Left colon (tissue), 2 donors: ENCODE results near the gene SEC14L5. TPM values are rescaled to one million over a fixed set of nuclear protein-coding genes. Genes with fewer than 3 reads are reported as not detected.
A peak's percentile ranks its signal among the peaks of the same experiment; 100 is the strongest.

Experiments
- ATAC-seq: fragments of 200-7000 bp; cut with Tn5 transposase; one replicate; pipeline ENCODE4 v1.9.1; 2020; ENCODE audit warnings: mild to moderate bottlenecking, moderate library complexity
- DNase-seq, 2 donors: peaks; one replicate each; pipeline ENCODE4 v3.0.0-alpha.2; 2020
- intact Hi-C, 2 donors: fragments of 100-400 bp; cut with DNase I in 1 of 2; cut with micrococcal nuclease in 1 of 2; formaldehyde crosslinking; loops; one replicate each; pipeline versions ENCODE4 v1.11.2 to v1.14.0; 2022; cut with DNase I, micrococcal nuclease
- total RNA-seq, 2 donors: library from RNA; stranded (reverse); fragmentation: NEBNext Ultra II Directional; extraction: Animal tissue kit (Norgen Biotek cat#: 25700); gene quantifications; one replicate each; pipeline ENCODE4 v1.2.1, GENCODE V29; 2021
- donor health status: DM: no; HTN: no; CAD: no.
- donor health status: DM: yes; HTN: yes; CAD: no.

The SEC14L5 gene
- total RNA-seq, 2 donors from 2014 or later: 1.4 to 1.8 TPM

DNA sequence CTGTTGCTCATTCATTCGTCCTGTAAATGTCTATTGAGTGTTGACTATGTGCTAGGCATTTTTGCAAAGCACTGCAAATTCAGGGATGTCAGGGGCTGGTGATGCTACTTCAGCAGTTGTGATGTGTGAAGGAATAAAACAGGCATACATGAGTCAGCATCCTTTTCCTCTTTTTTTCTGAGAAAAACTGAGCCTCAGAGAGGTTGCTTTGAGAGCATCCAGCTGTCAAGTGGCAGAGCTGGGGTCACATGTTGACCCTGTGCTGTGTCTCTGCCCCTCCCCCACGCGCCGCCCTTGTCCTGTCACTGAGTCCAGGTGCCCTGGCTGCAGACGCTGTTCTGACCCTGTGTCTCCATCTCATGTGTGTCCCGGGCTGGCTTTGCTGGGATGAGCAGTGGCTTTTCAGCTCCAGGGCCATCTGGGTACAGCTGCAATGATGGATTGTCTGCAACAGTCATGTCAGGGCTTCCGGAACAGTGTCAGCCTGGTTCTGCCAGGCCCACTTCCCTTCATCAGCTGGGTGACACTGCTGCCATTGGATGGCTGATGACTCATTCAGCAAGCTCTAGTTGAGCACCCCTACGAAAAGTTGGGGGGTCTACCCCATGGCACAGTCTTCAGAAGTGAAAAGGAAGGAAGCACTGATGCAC lies 14.9 kb downstream of the SEC14L5 start:
- ATAC-seq (no peak), DNase-seq (no peak)
- intact Hi-C loops: no loop called here

DNA sequence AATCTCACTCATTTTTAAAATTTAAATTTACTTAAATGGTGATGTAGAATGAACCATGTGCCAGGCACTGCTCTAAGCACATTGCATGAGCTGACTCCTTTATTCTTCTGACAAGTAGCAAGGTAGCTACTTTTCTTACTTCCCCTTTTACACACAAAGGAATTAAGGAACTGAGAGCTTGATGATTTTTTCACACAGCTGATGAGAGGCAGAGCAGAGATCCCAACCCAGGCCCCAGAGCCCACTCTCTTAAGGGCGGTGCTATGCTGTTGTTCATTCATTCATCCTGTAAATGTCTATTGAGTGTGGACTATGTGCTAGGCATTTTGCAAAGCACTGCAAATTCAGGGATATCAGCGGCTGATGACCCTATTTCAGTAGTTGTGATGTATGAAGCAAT lies 17.9 kb downstream of the SEC14L5 start:
- ATAC-seq (peak; percentile 27), DNase-seq (no peak)
- intact Hi-C loops: no loop called here

DNA sequence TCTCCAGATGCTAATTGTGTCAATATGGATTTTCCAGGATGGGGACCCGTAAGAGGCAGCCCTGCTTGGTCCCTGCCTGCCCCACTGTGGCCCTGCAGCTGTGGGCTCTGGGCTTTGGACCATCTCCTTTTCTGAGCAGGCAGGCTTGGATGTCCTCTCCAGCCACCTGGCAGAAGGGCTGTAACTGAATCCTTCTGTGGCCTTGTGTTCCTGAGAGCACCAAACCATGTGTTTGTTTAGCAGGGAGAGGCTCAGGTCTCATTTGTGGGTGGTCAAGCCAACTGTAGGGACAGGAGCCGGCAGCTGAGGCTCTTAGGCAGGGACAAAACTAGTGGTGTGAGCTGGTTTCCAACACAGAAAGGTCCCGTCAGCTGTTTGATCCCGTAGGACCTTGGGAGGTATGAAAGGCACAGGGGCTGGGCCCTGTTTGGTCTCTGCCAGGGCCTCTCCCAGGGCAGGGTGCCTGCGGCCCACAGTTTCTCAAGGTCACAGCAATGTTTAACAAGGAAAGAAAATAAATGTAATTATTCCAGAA lies 18.5 kb downstream of the SEC14L5 start:
- intact Hi-C loops: no loop called here
- DNase-seq: peak; percentile 41 to 52
- peak; percentile 92 for ATAC-seq

DNA sequence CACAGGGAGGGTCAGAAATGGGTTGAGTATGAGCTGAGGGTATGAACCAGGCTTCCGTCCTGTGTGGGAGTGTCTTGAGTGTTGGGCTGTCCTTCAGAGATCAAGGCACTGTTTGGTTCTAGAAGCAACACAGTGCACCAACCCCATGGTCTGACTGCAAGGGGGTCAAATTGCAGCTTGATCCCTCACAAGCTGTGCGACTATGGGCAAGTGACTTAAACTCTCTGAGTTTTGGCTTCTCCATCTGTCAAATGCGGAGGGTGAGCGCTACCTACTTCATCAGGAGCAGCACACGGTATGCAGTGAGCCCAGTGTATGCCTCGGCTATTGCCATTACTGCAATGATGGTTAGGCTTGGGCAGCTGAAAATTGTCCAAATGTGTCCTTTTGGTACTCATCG lies 21.0 kb downstream of the SEC14L5 start:
- no peak for DNase-seq
- intact Hi-C loops: no loop called here
- no peak for ATAC-seq

DNA sequence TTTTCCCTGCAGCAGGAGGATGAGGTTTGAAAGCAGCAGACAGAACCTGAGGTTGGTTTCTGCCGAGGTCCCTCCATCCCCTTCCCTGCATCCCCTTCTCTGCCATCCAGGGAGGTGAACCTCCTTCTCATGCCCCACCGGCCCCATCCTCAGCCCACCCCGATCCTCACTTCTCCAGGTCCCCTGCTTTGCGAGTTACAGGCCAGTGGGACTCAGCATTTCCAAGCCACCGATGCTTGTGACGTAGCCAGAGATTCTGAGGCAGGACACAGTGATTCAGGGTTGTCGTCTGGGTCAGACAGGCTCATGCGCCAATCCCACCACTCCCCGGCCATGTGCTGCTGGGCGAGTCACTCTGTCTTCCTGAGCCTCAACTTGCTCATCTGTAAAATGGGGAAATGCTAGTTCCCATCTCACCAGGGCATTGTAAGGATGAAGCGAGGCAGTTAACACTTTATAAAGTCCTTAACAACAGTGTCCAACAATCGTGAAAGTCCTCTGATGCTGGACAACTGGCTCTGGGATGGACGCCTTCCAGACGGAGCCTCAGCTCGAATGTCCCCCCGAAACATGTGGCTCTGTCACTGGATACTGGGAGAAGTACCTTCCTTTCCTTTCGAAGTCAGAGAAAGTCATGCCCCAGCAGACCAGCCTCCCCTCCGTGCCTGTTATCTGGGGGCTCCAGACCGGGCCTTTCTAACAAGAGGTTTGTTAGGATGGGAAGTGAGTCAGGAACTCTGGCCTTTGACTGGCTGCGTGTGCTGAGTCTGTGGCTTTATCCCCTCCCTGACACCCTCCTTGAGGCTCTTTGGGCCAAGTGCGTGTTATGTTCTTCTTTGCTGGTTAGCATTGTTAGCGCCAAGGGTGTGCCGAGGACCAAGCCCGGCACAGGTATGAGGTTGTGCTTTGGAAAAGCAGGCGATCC lies 21.9 kb downstream of the SEC14L5 start:
- DNase-seq: no peak
- intact Hi-C loops: no loop called here

DNA sequence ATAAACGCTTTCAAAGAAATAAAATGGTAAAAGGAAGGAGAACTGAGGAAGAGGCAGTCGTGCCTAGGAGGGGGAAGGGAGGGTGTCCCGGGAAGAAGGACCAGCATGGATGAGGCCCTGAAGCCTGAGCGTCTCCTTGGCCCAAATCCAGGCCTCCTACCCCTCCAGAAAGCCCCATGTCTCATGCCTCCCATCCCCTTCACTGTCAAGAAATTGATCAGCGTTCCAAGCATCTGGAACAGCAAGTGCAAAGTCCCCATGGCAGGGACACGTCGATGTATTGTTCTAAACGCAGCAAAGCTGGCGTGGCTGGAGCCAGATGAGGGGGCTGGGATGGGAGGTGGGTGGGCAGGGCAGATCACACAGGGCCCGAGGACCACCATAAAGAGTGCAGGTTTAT lies 22.6 kb downstream of the SEC14L5 start:
- intact Hi-C loops: no loop called here
- ATAC-seq: no peak
- no peak for DNase-seq

More for the DNA sequence above, 21.9 kb downstream of the SEC14L5 start:
- ATAC-seq: no peak

DNA sequence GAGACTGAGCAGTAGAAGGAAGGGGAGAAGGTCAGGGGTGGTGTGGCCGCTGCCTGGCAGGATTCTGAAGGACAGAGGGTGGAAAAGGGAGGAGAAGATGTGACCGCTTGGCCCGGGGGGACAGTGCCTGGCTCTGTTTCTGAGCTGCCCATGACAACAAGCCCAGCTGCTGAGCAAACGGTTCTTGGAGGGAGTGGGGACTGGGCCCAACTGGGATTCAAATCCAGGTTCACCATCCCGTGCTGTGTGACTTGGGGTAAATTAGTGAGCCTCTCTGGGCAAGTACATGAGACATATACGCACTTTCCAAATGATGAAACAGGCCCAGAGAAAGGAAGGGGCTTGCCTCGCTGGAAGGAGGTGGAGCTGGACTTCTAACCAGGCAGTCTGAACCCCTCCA lies 23.3 kb downstream of the SEC14L5 start:
- ATAC-seq: no peak
- intact Hi-C loops: no loop called here
- DNase-seq: no peak

DNA sequence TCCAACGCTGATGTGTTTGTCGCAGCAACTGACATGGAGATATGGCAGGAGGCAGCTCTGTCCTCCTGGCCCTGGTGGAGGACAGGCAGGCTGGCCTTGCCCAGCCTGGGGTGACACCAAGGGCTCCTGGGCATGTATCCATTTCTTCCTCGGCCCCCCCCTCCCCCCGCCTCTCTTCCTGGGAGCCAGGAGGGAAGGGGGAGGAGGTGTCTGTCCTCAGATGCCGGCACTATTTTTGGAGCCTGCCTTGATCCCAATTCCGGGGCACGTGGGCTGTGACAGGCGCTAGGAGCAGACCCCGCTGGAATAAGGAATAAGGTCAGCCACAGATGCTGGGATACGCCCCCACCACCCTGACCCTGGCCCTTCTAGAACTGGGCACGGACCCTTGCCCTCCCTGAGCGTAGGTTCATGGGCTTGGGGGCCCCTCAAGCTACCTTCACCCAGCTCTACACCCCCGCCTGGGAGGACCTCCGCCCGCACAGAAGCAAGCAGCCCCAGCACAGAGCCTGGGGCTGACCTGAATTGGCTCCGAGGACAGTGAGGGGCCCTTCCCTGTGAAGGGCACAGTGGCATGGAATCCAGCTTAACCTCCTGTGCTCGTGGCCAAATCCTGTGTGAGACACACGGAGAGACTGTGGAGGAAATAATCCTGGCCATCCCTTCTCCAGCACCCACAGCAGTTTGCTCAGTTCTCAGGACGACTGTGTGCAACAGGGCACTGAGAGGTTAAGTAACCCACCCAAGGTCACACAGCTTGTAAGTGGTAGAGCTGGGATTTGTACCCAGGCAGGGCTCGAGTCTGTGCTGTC lies 24.1 kb downstream of the SEC14L5 start:
- intact Hi-C loops: no loop called here
- DNase-seq (no peak), ATAC-seq (no peak)

DNA sequence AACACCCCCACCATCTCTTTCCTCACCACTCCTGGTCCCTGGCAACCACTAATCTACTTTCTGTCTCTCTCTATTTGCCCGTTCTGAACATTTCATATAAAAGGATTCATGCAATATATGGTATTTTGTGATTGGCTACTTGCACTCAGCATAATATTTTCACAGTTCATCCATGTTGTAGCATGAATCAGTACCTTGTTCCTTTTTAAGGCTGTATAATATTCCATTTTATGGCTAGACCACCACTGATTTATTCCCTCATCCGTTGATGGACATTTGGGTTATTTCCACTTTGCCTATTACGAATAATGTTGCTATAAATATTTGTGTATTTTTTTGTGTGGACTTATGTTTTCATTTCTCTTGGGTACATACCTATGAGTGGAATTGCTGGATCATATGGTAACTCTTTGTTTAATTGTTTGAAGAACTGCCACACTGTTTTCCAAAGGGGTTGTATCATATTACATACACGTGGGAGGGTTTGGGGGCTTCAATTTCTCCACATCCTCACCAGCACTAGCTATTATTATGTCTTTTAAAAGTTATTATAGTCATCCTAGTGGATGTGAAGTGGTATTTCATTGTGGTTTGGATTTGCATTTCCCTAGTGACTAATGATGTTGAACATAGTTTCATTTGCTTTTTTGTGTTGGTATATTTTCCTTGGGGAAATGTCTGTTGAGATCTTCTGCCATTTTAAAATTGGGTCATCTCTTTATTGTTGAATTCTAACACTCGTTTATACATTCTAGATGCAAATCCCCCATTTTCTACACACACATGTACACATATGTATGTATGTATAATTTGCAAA lies 26.3 kb downstream of the SEC14L5 start:
- DNase-seq (no peak), ATAC-seq (no peak)
- intact Hi-C loops: no loop called here

DNA sequence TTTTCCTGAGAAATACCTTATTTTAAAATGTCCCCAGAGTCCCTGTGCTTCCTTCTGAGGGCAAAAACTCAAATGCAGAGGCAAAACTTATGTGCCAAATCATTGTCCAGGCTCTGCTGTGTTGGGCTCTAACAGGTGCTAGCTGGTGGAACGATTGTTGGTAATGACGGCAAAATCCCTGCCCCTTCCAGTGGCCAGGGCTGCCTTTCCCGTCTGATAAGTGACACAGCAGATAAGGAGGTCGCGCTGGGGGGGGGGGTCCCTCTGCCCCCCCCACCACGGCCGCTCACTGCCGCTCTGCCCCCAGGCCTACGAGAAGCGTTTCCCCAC lies 29.1 kb downstream of the SEC14L5 start:
- no peak for ATAC-seq
- intact Hi-C loops: no loop called here
- no peak for DNase-seq

DNA sequence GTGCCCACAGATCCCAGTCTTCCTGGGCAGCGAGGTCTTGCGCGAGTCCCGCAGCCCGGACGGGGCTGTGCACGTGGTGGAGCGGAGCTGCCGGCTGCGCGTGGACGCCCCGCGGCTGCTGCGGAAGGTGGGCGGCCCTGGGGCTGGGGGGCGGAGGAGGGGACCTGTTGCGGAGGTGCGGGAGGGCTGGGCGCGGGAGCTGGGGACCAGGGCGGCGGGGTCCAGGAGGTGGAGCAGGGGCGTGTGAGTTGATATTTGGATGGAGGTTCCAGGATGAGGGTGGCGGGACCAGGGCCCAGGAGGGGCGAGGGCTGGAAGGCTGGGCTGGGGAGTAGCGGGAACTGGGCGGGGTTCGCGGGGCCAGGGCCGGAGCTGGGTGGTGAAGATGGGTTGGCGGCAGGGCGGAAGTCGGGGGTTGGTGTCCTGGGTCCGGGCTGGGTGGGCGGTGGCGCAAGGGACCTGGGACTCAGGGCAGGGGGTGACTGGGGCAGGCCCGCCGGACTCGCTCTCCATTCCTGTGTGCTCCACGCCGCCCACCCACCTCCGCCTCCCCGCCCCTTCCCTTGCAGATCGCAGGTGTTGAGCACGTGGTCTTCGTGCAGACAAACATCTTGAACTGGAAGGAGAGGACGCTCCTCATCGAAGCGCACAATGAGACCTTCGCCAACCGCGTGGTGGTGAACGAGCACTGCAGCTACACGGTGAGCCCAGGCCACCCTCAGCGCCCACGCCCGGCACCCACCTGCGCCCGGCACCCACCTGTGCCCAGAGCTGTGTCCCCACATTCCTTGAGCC lies 29.6 kb downstream of the SEC14L5 start:
- ATAC-seq (peak; percentile 9), DNase-seq (no peak)
- intact Hi-C loops: no loop called here

DNA sequence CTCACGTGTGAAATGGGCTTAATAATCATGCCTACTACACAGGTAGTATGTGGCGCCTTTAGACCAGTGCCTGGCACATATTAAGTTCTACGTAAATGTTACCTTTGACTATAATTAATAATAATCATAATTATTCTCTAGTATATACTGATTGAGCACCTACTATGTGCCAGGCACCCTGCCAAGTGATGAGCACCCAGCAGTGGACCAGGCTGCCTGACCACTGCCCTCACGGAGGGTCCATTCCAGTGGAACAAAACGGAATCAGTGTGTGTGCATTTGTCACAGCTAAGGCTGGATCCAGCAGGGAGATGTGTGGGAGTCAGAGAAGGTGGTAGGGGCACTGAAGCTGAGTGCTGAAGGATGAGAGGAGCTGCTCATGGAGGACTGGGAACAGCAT lies 30.5 kb downstream of the SEC14L5 start:
- ATAC-seq (no peak), DNase-seq (no peak)
- intact Hi-C loops: no loop called here

DNA sequence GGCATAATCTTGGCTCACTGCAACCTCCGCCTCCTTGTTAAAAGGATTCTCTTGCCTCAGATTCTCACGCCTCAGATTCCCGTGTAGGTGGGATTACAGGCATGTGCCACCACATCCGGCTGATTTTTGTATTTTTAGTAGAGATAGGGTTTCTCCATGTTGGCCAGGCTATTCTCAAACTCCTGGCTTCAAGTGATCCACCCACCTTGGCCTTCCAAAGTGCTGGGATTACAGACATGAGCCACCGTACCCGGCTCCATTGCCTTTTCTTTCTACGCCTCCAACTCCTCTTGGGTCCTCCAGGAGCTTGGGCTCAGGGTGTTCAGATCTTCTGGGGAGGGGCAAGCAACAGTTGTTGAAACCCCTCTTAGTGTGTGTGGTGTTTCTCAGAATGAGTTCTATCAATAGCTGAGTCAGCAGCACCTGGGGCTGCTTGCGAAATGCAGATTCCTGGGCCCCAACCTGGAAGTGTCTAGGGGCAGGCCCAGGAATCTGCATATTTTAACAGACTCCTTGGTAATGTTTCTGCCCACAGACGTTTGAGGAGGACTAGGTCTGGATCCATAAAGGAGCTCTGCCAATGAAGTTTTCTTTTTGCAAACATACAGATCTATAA lies 31.4 kb downstream of the SEC14L5 start:
- DNase-seq (no peak), ATAC-seq (no peak)
- intact Hi-C loops: no loop called here

DNA sequence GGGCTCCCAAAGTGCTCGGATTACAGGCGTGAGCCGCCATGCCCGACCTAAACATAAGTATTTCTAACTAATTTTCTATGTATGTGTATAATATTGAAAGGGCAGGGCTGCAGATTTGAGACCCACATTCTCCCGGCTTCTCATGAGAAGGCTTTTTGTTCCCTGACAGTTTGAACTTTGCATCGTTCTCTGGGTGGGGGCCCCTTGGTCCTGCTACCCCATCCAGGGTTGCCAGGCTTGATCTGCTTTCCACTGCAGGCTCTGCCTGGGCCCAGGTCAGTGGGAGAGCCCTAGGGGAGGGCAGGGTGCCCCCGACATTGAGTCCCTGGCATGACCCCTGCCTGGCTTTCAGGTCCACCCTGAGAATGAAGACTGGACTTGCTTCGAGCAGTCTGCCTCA lies 32.3 kb downstream of the SEC14L5 start:
- intact Hi-C loops: no loop called here
- DNase-seq: no peak
- ATAC-seq: no peak

DNA sequence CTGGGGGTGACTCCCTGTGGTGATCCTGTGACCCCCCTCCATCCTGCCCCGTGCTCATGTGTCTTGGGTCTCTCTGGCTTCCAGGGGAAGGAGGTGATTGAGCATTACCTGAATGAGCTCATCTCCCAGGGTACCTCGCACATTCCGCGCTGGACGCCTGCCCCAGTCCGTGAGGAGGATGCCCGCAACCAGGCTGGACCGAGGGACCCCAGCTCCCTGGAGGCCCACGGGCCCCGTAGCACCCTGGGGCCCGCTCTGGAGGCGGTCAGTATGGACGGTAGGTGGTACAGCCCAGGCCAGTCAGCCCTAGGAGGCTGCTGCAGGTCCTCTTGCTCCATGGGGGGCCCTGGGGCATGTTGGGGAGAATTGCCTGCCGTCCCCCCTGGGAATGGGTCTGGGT lies 33.6 kb downstream of the SEC14L5 start:
- DNase-seq: no peak
- no peak for ATAC-seq
- intact Hi-C loops: no loop called here

DNA sequence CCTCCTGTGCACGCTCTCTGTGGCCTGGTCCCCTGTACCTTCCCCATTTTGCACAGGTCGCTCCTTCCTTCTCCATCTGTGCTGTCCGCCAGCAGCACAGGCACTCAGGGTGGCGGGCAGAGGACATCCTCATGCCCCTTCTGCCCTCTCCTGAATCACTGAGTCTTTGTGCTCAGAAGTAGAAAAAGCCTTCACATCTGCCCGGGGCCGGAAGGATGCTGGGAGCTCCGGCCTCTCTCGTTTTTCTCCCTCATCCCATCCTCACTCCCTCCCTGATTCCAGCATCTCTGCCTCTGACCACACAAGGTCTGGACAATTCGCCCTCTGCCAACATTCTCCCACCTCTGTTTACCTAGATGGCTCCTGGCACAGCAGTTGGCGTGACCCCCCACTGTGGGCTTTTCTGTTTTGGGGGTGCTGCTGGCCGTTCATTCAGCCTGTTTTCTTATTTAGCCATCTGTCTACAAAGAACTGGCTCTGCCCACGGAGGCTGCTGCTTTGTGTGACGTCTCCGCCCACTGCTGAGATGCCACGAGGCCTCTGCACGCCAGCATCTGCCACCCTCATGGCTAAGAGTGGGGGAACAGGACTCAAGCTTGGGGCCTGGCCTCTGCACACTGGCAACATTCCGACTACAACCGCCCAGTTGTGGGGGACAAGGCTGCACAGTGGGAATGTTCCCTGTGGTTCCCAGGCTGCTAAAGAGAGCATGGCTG lies 36.7 kb downstream of the SEC14L5 start:
- ATAC-seq (no peak), DNase-seq (no peak)
- intact Hi-C loops: no loop called here

DNA sequence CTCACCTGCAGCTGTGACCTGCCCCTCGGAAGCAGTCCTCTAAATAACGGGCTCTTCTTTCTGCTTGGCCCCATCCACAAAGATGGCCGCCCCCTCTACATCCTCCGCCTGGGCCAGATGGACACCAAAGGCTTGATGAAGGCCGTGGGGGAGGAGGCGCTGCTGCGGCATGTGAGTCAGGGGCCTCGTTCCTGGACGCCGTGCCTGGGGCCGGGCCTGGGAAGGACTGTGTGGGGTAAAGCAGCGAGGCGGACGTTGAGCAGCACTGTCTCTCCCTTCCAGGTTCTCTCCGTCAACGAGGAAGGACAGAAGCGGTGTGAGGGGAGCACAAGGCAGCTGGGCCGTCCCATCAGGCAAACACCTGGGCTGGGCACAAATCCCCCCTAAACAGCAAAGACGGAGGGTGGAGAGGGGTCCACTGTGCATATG lies 42.5 kb downstream of the SEC14L5 start:
- ATAC-seq (no peak), DNase-seq (no peak)
- intact Hi-C loops: no loop called here
